ENCODE measurements around the gene PACSIN2. TPM values are rescaled to one million over a fixed set of nuclear protein-coding genes. Genes with fewer than 3 reads are reported as not detected.

Gene PACSIN2
- total RNA-seq, 1 experiment from 2014 or later: 60.2 TPM

DNA sequence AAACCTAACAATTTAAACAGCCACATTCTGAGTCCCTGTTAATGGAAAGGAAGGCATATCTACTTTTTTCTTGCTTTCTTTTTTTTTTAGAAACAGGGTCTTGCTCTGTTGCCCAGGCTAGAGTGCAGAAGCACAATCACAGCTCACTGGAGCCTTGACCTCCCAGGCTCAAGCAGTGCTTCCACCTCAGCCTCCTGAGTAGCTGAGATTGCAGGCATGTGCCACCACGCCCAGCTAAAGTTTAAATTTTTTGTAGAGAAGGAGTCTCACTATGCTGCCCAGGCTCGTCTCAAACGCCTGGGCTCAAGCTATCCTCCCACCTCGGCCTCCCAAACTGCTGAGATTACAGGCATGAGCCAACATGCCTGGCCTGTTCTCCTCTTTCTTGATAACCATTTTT, 183.2 kb downstream of the PACSIN2 start:
- ChIA-PET CTCF (no interaction called here), POLR2A (no interaction called here)
- intact Hi-C loops (cut with micrococcal nuclease; ENCODE audit: unreplicated experiment): no loop called here
- BruUV-seq (replicated peaks): no TSS peak
- no peak for TF ChIP-seq TCF7L2 (IDR thresholded peaks at IDR 0.05; ENCODE audit: low read depth, low read length)
- no peak for TF ChIP-seq SIN3A (IDR thresholded peaks at IDR 0.05; ENCODE audit: borderline replicate concordance, insufficient read depth, low read depth, low read length)
- no peak for TF ChIP-seq POLR2AphosphoS5 (IDR thresholded peaks at IDR 0.05; ENCODE audit: low read depth, low read length)
- TF ChIP-seq REST (IDR thresholded peaks at IDR 0.05; ENCODE audit: insufficient read depth in 1 of 2, low read depth in 2 of 2, low read length in 1 of 2): no peak
- TF ChIP-seq, protein P1, sequence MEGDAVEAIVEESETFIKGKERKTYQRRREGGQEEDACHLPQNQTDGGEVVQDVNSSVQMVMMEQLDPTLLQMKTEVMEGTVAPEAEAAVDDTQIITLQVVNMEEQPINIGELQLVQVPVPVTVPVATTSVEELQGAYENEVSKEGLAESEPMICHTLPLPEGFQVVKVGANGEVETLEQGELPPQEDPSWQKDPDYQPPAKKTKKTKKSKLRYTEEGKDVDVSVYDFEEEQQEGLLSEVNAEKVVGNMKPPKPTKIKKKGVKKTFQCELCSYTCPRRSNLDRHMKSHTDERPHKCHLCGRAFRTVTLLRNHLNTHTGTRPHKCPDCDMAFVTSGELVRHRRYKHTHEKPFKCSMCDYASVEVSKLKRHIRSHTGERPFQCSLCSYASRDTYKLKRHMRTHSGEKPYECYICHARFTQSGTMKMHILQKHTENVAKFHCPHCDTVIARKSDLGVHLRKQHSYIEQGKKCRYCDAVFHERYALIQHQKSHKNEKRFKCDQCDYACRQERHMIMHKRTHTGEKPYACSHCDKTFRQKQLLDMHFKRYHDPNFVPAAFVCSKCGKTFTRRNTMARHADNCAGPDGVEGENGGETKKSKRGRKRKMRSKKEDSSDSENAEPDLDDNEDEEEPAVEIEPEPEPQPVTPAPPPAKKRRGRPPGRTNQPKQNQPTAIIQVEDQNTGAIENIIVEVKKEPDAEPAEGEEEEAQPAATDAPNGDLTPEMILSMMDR (IDR thresholded peaks at IDR 0.05): no peak
- DNase-seq (ENCODE audit: low read depth, low spot score) (no peak), ATAC-seq (no peak)
- Histone ChIP-seq H3K27ac (ENCODE audit: low read length) (no peak overlapping the region), H3K4me1 (ENCODE audit: control insufficient read depth, insufficient read depth, low read length) (no peaks in the 10 kb centered on the region), H3K9me3 (ENCODE audit: control insufficient read depth, insufficient read depth, low read depth, low read length) (no peaks in the 10 kb centered on the region), H3K27me3 (ENCODE audit: control insufficient read depth, insufficient read depth, low read length) (no peaks in the 10 kb centered on the region), H3K36me3 (ENCODE audit: control insufficient read depth, insufficient read depth, low read length) (peaks cover 5% of the 10 kb centered on the region), H3K4me3 (ENCODE audit: low read depth in 2 of 2, low read length in 2 of 2) (no peak overlapping the region)
- in situ Hi-C loops (cut with HindIII; ENCODE audit: low pct_unique_long_range_greater_than_20kb, low sequenced_read_pairs): no loop called here

DNA sequence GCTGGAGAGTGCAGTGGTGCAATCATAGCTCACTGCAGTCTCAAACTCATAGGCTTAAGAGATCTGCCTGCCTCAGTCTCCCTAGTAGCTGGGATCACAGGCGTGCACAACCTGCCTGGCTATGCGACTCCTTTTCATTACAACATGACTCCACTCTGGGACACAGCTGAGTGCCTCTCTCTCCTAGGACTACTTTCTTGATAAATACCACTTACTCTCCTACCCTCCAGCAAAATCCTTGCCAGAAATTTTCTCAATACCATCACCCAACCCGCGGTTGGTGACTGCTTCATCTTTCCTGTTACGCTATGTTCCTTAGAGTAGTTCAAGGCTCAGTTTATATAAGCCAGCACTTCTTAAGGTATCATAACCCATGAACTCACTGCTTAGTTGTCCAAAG, 184.8 kb downstream of the PACSIN2 start:
- TF ChIP-seq REST (IDR thresholded peaks at IDR 0.05; ENCODE audit: insufficient read depth in 1 of 2, low read depth in 2 of 2, low read length in 1 of 2): no peak
- no peak for TF ChIP-seq POLR2AphosphoS5 (IDR thresholded peaks at IDR 0.05; ENCODE audit: low read depth, low read length)
- no peak for TF ChIP-seq SIN3A (IDR thresholded peaks at IDR 0.05; ENCODE audit: borderline replicate concordance, insufficient read depth, low read depth, low read length)
- ChIA-PET CTCF (no interaction called here), POLR2A (no interaction called here)
- H3K27me3 ChIP-seq (ENCODE audit: control insufficient read depth, insufficient read depth, low read length): no peaks in the 10 kb centered on the region
- peaks cover 5% of the 10 kb centered on the region for H3K36me3 ChIP-seq (ENCODE audit: control insufficient read depth, insufficient read depth, low read length)
- H3K4me3 ChIP-seq (ENCODE audit: low read depth in 2 of 2, low read length in 2 of 2): no peak overlapping the region
- no peaks in the 10 kb centered on the region for H3K4me1 ChIP-seq (ENCODE audit: control insufficient read depth, insufficient read depth, low read length)
- in situ Hi-C loops (cut with HindIII; ENCODE audit: low pct_unique_long_range_greater_than_20kb, low sequenced_read_pairs) (no loop called here), intact Hi-C loops (cut with micrococcal nuclease; ENCODE audit: unreplicated experiment) (no loop called here)
- H3K9me3 ChIP-seq (ENCODE audit: control insufficient read depth, insufficient read depth, low read depth, low read length): no peaks in the 10 kb centered on the region
- no TSS peak for BruUV-seq (replicated peaks)
- no peak for ATAC-seq
- H3K27ac ChIP-seq (ENCODE audit: low read length): no peak overlapping the region
- DNase-seq (ENCODE audit: low read depth, low spot score): no peak
